ENCODE measurements around the gene RAI1.

DNA sequence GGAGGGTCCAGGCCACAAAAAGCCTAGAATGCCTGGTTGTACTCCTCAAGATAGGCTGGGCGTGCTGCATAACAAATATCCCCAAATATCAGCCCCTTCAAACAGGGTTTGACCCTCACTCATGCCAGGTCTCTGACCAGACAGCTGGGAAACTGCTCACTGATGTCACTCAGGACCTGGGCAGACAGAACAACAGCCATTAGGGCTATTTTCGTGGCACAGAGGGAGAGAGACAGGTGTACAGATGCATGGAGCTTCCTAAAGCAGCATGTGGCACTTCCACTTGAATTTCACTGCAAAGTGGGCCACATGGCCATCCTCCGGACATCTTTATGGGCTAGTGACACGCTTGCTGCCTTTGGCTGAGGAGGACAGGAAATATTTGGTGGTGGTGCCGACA is 82.5 kb downstream of the RAI1 start:
- TF ChIP-seq CREB1 (IDR thresholded peaks at IDR 0.05) (no peak), RNF2 (IDR thresholded peaks at IDR 0.05; ENCODE audit: borderline replicate concordance, low read depth, low read length, missing control alignments, poor library complexity, severe bottlenecking) (no peak), YY1 (IDR thresholded peaks at IDR 0.05; ENCODE audit: low read depth, low read length) (no peak), MAFK (IDR thresholded peaks at IDR 0.05; ENCODE audit: low read depth, low read length) (no peak)

Data from H1 (cell line).